GM21390 (cell line): ENCODE measurements around the gene SH2B3.
"Not testable (repeated sequence)": the region's sequence is repeated elsewhere in the genome, so short reads cannot be mapped to it uniquely, and the experiment has no call there.

ENCODE experiments used
- ATAC-seq: cut with Tn5 transposase; IDR thresholded peaks from one replicate; pipeline ENCODE4 v1.9.1; 2021; ENCODE audit not compliant: unreplicated experiment

The SH2B3 gene

GRCh38 chr12:111405859-111406473, at the start of gene SH2B3:
SH2B3 (plus strand) TSS chr12:111405923; CDS start chr12:111418146, 12,223 bp downstream.
- peak; percentile 8 for ATAC-seq

- no peak for ATAC-seq
Observed at GRCh38 chr12:111359231-111359913, 46.4 kb upstream of the SH2B3 start.

- ATAC-seq = no peak
Observed at GRCh38 chr12:111359914-111360276, 45.8 kb upstream of the SH2B3 start.

GRCh38 chr12:111360325-111360930, 45.3 kb upstream of the SH2B3 start:
- no peak for ATAC-seq

- ATAC-seq = no peak
Observed at GRCh38 chr12:111361073-111361716, 44.5 kb upstream of the SH2B3 start.

- ATAC-seq = no peak
Observed at GRCh38 chr12:111361717-111362576, 43.8 kb upstream of the SH2B3 start.

GRCh38 chr12:111362687-111363475, 42.8 kb upstream of the SH2B3 start:
- ATAC-seq = no peak

GRCh38 chr12:111363578-111363977, 42.1 kb upstream of the SH2B3 start:
- no peak for ATAC-seq

- no peak for ATAC-seq
Observed at GRCh38 chr12:111366075-111366474, 39.6 kb upstream of the SH2B3 start.

GRCh38 chr12:111366583-111366982, 39.1 kb upstream of the SH2B3 start:
- ATAC-seq = no peak

- no peak for ATAC-seq
Observed at GRCh38 chr12:111367661-111368221, 38.0 kb upstream of the SH2B3 start.

- no peak for ATAC-seq
Observed at GRCh38 chr12:111368291-111368787, 37.4 kb upstream of the SH2B3 start.

- ATAC-seq = peak; percentile 85
Observed at GRCh38 chr12:111368788-111369495, 36.8 kb upstream of the SH2B3 start, which contains the start of gene PHETA1. PHETA1 (minus strand) TSS chr12:111369095; CDS start chr12:111363427, 5,668 bp downstream.

GRCh38 chr12:111369496-111370220, 36.1 kb upstream of the SH2B3 start:
- ATAC-seq = no peak

GRCh38 chr12:111373231-111373630, 32.5 kb upstream of the SH2B3 start:
- ATAC-seq = not testable (repeated sequence)

GRCh38 chr12:111377440-111377839, 28.3 kb upstream of the SH2B3 start:
- no peak for ATAC-seq

GRCh38 chr12:111379942-111380554, 25.7 kb upstream of the SH2B3 start:
- no peak for ATAC-seq

GRCh38 chr12:111384596-111384995, 21.1 kb upstream of the SH2B3 start:
- ATAC-seq = no peak
